Measurements from ENCODE around the gene KYAT1. TPM values are rescaled to one million over a fixed set of nuclear protein-coding genes. Genes with fewer than 3 reads are reported as not detected.
A peak's percentile ranks its signal among the peaks of the same experiment; 100 is the strongest.

The KYAT1 gene
- total RNA-seq, 4 donors from 2014 or later: 7.4 to 9.0 (median 8.6) TPM

- 11 to 17% methylated on average over 50 to 69 of the region's 90 CpGs for WGBS, 2 donors
- Histone ChIP-seq H3K27ac (peak overlapping the region; percentile 46 to 90 (median 84)), H3K27me3 (no peaks in the 10 kb centered on the region), H3K9me3 (no peaks in the 10 kb centered on the region), H3K36me3 (peaks cover 0 to 36% (median 0%) of the 10 kb centered on the region in 3 donors), H3K4me1 (peaks cover 0 to 15% (median 11%) of the 10 kb centered on the region in 4 donors), H3K4me3 (peak overlapping the region; percentile 51 to 87 (median 66))
- no peak for DNase-seq (ENCODE audit: low spot score in 2 of 2)
- TF ChIP-seq CTCF (IDR thresholded peaks at IDR 0.05) (no peak), POLR2A (IDR thresholded peaks at IDR 0.05) (no peak), EP300 (IDR thresholded peaks at IDR 0.05) (no peak)
Measured at GRCh38 chr9:128818839-128819715, 62.7 kb downstream of the KYAT1 start.

- peak; percentile 58 to 94 for TF ChIP-seq POLR2A (IDR thresholded peaks at IDR 0.05)
- TF ChIP-seq CTCF (IDR thresholded peaks at IDR 0.05): peak; percentile 95 to 99 (median 98)
- TF ChIP-seq EP300 (IDR thresholded peaks at IDR 0.05): peak; percentile 91 to 96
- peak within 1 kb of the TSS; percentile 46 to 90 (median 84) for H3K27ac ChIP-seq
- no peaks in the 10 kb centered on the region for H3K9me3 ChIP-seq
- H3K27me3 ChIP-seq: no peaks in the 10 kb centered on the region
- peaks cover 0 to 15% (median 11%) of the 10 kb centered on the region in 4 donors for H3K4me1 ChIP-seq
- peaks cover 0 to 27% (median 0%) of the 10 kb centered on the region in 3 donors for H3K36me3 ChIP-seq
- H3K4me3 ChIP-seq: peak within 1 kb of the TSS; percentile 51 to 87 (median 66)
- WGBS, 2 donors: 0% methylated on average over 12 to 57 of the region's 70 CpGs
- DNase-seq (ENCODE audit: low spot score in 2 of 2): peak; percentile 95 to 96
Measured at GRCh38 chr9:128818099-128818838, 63.5 kb downstream of the KYAT1 start, which contains the start of gene ENDOG. TSS of gene ENDOG (plus strand) at chr9:128818500. CDS start at chr9:128818685, 185 bp downstream.

GRCh38 chr9:128810873-128811272 is 70.9 kb downstream of the KYAT1 start:
- TF ChIP-seq POLR2A (IDR thresholded peaks at IDR 0.05): no peak
- no peak overlapping the region for H3K4me3 ChIP-seq
- DNase-seq (ENCODE audit: low spot score in 2 of 2): no peak
- 66 to 85% methylated on average over 5 of the region's 5 CpGs for WGBS, 2 donors
- H3K36me3 ChIP-seq: peaks cover 0 to 41% (median 0%) of the 10 kb centered on the region in 3 donors
- no peaks in the 10 kb centered on the region for H3K27me3 ChIP-seq
- no peak overlapping the region for H3K27ac ChIP-seq
- H3K9me3 ChIP-seq: no peaks in the 10 kb centered on the region
- H3K4me1 ChIP-seq: no peaks in the 10 kb centered on the region

- 64 to 68% methylated on average over 2 of the region's 2 CpGs for WGBS, 2 donors
- H3K4me1 ChIP-seq: no peaks in the 10 kb centered on the region
- no peak for TF ChIP-seq POLR2A (IDR thresholded peaks at IDR 0.05)
- TF ChIP-seq EP300 (IDR thresholded peaks at IDR 0.05): no peak
- H3K27ac ChIP-seq: no peak overlapping the region
- H3K9me3 ChIP-seq: no peaks in the 10 kb centered on the region
- no peaks in the 10 kb centered on the region for H3K27me3 ChIP-seq
- no peak overlapping the region for H3K4me3 ChIP-seq
- no peak for DNase-seq (ENCODE audit: low spot score in 2 of 2)
- peaks cover 0 to 52% (median 0%) of the 10 kb centered on the region in 3 donors for H3K36me3 ChIP-seq
Measured at GRCh38 chr9:128809831-128810230, 71.9 kb downstream of the KYAT1 start.

DNA sequence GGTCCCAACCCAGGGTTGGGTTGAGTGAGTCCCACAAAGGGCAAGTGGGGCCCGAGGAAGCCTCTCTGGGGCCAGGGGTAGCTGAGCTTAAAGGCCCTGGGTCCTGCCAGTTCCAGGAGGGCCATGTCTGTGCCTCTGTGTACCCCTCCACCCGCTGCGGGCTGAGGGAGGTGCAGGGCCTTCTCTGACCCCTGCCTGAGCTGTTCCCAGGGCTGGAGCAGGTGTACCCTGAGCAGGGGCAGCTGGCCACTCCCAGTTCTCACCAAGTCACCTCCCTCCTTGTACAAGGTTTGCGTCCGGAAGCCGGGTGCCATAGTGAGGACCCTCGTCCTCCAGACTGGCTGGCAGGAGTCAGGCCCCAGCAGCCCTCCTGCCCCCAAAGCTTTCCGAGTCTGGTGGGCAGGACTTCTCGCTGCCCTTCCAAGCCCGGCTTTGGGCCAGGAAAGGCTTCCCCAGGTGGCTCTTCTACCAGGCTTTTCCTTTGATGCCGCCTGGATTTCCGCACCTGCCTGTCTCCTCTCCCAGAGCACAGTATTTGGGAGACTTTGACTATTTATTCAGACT is 72.6 kb downstream of the KYAT1 start:
- no peaks in the 10 kb centered on the region for H3K27me3 ChIP-seq
- no peaks in the 10 kb centered on the region for H3K9me3 ChIP-seq
- no peak for DNase-seq (ENCODE audit: low spot score in 2 of 2)
- H3K36me3 ChIP-seq: peaks cover 0 to 59% (median 0%) of the 10 kb centered on the region in 3 donors
- no peak overlapping the region for H3K4me3 ChIP-seq
- H3K27ac ChIP-seq: no peak overlapping the region
- no peak for TF ChIP-seq EP300 (IDR thresholded peaks at IDR 0.05)
- WGBS, 2 donors: 86 to 93% methylated on average over 10 to 12 of the region's 12 CpGs
- no peaks in the 10 kb centered on the region for H3K4me1 ChIP-seq

- TF ChIP-seq CTCF (IDR thresholded peaks at IDR 0.05) (no peak), EP300 (IDR thresholded peaks at IDR 0.05) (no peak), POLR2A (IDR thresholded peaks at IDR 0.05) (no peak)
Measured at GRCh38 chr9:128808543-128808942, 73.2 kb downstream of the KYAT1 start.

More at GRCh38 chr9:128808543-128808942, 73.2 kb downstream of the KYAT1 start:
- 71 to 86% methylated on average over 3 of the region's 3 CpGs for WGBS, 2 donors
- no peak for DNase-seq (ENCODE audit: low spot score in 2 of 2)
- Histone ChIP-seq H3K4me1 (no peaks in the 10 kb centered on the region), H3K36me3 (peaks cover 0 to 65% (median 0%) of the 10 kb centered on the region in 3 donors), H3K9me3 (no peaks in the 10 kb centered on the region), H3K27me3 (no peaks in the 10 kb centered on the region), H3K4me3 (no peak overlapping the region), H3K27ac (no peak overlapping the region)

Measured in tibial nerve (tissue), 4 donors.